A549 (cell line): Measurements from ENCODE around the gene ZNF331.

Source experiments
- CHD2 ChIP-seq: fragments of 150-350 bp; IDR thresholded peaks from 2 replicates; pipeline ENCODE4 v1.6.1; 2014; ENCODE audit warnings: low read length; ENCODE audit not compliant: partially characterized antibody
- EP300 ChIP-seq, 2 experiments: fragments of >200 bp; sonication (Bioruptor Twin); formaldehyde crosslinking; IDR thresholded peaks; 2 replicates in 1 of 2; 3 replicates in 1 of 2; pipeline ENCODE4 v1.6.1; 2016 to 2017
- HOXB13 ChIP-seq: fragments of 250-450 bp; sonication (Bioruptor Pico); IDR thresholded peaks from 2 replicates; pipeline ENCODE4 v1.5.0; 2020; ENCODE audit warnings: low read depth, mild to moderate bottlenecking, moderate library complexity
- MAX ChIP-seq: IDR thresholded peaks from 2 replicates; pipeline ENCODE4 v1.6.1; 2012
- POLR2A ChIP-seq: IDR thresholded peaks from 2 replicates; pipeline ENCODE4 v1.6.1; 2012; ENCODE audit warnings: mild to moderate bottlenecking, low read length
- RAD21 ChIP-seq, 2 experiments: fragments of >200 bp in 1 of 2; sonication (Bioruptor Twin) in 1 of 2; formaldehyde crosslinking in 1 of 2; IDR thresholded peaks in 1 of 2; conservative IDR thresholded peaks in 1 of 2; 2 replicates in 1 of 2; 3 replicates in 1 of 2; pipeline ENCODE4 v1.6.1; 2012 to 2018; ENCODE audit warnings: inconsistent platforms in 1 of 2
- TF ChIP-seq, protein P1 (sequence below): fragments of >200 bp; sonication (Bioruptor Twin); formaldehyde crosslinking; IDR thresholded peaks from 3 replicates; pipeline ENCODE4 v1.5.1; 2016
- TF ChIP-seq, protein P2 (sequence below): fragments of 150-350 bp; IDR thresholded peaks from 2 replicates; pipeline ENCODE4 v1.6.1; 2014; ENCODE audit warnings: low read depth, mild to moderate bottlenecking, low read length
- TF ChIP-seq, protein P3 (sequence below): fragments of 200-600 bp; sonication (generic); IDR thresholded peaks from 2 replicates; pipeline ENCODE4 v1.6.1; 2016; ENCODE audit warnings: antibody characterized with exemption, mild to moderate bottlenecking, moderate library complexity

GRCh38 chr19:53537121-53537520 lies 824 bp upstream of the ZNF331 start:
- no peak for TF ChIP-seq CHD2
- TF ChIP-seq, protein P1, sequence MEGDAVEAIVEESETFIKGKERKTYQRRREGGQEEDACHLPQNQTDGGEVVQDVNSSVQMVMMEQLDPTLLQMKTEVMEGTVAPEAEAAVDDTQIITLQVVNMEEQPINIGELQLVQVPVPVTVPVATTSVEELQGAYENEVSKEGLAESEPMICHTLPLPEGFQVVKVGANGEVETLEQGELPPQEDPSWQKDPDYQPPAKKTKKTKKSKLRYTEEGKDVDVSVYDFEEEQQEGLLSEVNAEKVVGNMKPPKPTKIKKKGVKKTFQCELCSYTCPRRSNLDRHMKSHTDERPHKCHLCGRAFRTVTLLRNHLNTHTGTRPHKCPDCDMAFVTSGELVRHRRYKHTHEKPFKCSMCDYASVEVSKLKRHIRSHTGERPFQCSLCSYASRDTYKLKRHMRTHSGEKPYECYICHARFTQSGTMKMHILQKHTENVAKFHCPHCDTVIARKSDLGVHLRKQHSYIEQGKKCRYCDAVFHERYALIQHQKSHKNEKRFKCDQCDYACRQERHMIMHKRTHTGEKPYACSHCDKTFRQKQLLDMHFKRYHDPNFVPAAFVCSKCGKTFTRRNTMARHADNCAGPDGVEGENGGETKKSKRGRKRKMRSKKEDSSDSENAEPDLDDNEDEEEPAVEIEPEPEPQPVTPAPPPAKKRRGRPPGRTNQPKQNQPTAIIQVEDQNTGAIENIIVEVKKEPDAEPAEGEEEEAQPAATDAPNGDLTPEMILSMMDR = no peak
- TF ChIP-seq, protein P2, sequence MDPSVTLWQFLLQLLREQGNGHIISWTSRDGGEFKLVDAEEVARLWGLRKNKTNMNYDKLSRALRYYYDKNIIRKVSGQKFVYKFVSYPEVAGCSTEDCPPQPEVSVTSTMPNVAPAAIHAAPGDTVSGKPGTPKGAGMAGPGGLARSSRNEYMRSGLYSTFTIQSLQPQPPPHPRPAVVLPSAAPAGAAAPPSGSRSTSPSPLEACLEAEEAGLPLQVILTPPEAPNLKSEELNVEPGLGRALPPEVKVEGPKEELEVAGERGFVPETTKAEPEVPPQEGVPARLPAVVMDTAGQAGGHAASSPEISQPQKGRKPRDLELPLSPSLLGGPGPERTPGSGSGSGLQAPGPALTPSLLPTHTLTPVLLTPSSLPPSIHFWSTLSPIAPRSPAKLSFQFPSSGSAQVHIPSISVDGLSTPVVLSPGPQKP = no peak
- TF ChIP-seq RAD21 (conservative IDR thresholded peaks at IDR 0.05 in 1 of 2, IDR thresholded peaks at IDR 0.05 in 1 of 2) = no peak
- no peak for TF ChIP-seq POLR2A
- no peak for TF ChIP-seq HOXB13 (CRISPR knock-in tag)
- no peak for TF ChIP-seq MAX
- TF ChIP-seq, protein P3, sequence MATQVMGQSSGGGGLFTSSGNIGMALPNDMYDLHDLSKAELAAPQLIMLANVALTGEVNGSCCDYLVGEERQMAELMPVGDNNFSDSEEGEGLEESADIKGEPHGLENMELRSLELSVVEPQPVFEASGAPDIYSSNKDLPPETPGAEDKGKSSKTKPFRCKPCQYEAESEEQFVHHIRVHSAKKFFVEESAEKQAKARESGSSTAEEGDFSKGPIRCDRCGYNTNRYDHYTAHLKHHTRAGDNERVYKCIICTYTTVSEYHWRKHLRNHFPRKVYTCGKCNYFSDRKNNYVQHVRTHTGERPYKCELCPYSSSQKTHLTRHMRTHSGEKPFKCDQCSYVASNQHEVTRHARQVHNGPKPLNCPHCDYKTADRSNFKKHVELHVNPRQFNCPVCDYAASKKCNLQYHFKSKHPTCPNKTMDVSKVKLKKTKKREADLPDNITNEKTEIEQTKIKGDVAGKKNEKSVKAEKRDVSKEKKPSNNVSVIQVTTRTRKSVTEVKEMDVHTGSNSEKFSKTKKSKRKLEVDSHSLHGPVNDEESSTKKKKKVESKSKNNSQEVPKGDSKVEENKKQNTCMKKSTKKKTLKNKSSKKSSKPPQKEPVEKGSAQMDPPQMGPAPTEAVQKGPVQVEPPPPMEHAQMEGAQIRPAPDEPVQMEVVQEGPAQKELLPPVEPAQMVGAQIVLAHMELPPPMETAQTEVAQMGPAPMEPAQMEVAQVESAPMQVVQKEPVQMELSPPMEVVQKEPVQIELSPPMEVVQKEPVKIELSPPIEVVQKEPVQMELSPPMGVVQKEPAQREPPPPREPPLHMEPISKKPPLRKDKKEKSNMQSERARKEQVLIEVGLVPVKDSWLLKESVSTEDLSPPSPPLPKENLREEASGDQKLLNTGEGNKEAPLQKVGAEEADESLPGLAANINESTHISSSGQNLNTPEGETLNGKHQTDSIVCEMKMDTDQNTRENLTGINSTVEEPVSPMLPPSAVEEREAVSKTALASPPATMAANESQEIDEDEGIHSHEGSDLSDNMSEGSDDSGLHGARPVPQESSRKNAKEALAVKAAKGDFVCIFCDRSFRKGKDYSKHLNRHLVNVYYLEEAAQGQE = no peak
- TF ChIP-seq EP300 (IDR thresholded peaks at IDR 0.05) = no peak
